ENCODE results near the gene TMED7.

The TMED7 gene

GRCh38 chr5:115626445-115626823, 598 bp upstream of the TMED7 start:
- no peak for DNase-seq (ENCODE audit: extremely low read depth, low read depth)
- TF ChIP-seq, protein P1, sequence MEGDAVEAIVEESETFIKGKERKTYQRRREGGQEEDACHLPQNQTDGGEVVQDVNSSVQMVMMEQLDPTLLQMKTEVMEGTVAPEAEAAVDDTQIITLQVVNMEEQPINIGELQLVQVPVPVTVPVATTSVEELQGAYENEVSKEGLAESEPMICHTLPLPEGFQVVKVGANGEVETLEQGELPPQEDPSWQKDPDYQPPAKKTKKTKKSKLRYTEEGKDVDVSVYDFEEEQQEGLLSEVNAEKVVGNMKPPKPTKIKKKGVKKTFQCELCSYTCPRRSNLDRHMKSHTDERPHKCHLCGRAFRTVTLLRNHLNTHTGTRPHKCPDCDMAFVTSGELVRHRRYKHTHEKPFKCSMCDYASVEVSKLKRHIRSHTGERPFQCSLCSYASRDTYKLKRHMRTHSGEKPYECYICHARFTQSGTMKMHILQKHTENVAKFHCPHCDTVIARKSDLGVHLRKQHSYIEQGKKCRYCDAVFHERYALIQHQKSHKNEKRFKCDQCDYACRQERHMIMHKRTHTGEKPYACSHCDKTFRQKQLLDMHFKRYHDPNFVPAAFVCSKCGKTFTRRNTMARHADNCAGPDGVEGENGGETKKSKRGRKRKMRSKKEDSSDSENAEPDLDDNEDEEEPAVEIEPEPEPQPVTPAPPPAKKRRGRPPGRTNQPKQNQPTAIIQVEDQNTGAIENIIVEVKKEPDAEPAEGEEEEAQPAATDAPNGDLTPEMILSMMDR (IDR thresholded peaks at IDR 0.05; ENCODE audit: low read depth, low read length) = no peak

DNA sequence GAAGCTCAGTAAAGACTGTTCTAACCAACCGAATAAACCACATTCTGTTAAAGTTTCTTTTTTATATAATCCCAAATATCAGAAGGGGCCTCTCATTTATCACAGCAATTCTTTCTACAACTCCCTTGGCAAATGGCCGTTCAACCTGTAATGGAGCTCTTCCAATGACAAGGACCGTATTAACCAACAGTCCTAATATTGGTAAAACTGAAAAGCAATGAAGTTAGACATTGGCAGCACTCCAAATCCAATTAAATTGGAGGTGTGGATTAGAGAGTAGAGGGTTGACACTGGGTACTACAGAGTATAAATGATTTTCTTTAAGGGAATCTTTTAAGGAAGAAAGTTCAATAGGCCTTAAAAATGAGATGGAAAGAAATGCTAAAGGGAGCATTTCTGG, 842 bp downstream of the TMED7 start:
- TF ChIP-seq, protein P1 (IDR thresholded peaks at IDR 0.05; ENCODE audit: low read depth, low read length) = no peak
- no peak for DNase-seq (ENCODE audit: extremely low read depth, low read depth)

DNA sequence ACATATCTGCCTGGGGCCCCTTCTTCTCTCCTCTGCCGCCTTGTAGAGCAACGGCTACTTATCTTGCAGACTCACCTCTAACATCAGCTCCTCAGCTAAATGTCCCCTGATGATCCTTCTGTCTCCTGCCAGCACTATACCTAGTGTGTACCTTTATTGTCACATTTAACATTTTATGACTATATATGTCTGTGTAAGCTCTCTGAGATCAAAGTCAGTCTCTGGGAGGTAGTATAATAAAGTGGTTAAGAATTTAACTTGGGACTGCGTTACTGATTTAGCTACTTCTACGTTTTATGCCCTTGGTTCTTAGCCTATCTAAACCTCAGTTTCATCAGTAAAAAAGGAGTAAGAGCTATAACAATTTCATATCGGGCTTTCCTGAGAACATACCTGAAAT, 2.2 kb downstream of the TMED7 start:
- TF ChIP-seq, protein P1 (IDR thresholded peaks at IDR 0.05; ENCODE audit: low read depth, low read length) = no peak
- DNase-seq (ENCODE audit: extremely low read depth, low read depth) = no peak

DNA sequence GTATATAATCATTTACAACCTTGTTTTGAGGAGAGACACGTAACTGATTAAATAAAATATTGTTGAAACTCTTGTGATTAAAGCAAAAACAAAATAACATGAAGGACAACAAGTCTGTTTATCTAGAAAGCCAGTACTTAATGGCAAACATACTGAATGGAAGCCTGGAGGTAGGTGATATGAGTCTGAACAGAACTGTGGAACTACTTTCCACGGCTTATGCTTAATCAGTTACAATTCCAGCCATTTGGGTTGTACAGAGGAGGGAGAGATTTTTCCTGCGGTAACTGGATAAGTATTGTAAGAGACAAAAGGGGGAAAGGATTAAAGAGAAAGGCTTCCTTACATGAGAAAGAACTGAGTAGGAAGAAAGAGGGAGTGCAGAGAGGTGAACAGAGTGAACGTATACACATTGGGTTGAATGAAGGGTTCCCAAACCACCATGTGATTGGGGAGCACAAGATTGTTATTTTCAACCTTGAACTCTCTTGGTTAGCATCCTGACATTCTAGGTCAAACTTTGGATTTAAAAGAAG, 4.4 kb downstream of the TMED7 start:
- no peak for DNase-seq (ENCODE audit: extremely low read depth, low read depth)
- TF ChIP-seq, protein P1 (IDR thresholded peaks at IDR 0.05; ENCODE audit: low read depth, low read length) = no peak

GRCh38 chr5:115616892-115617291, 8.9 kb downstream of the TMED7 start:
- TF ChIP-seq, protein P1 (IDR thresholded peaks at IDR 0.05; ENCODE audit: low read depth, low read length) = no peak

GRCh38 chr5:115616472-115616871, 9.4 kb downstream of the TMED7 start:
- no peak for DNase-seq (ENCODE audit: extremely low read depth, low read depth)
- TF ChIP-seq, protein P1 (IDR thresholded peaks at IDR 0.05; ENCODE audit: low read depth, low read length) = no peak

More at GRCh38 chr5:115616892-115617291, 8.9 kb downstream of the TMED7 start:
- no peak for DNase-seq (ENCODE audit: extremely low read depth, low read depth)

- DNase-seq (ENCODE audit: extremely low read depth, low read depth) = no peak
- TF ChIP-seq, protein P1 (IDR thresholded peaks at IDR 0.05; ENCODE audit: low read depth, low read length) = no peak
Measured at GRCh38 chr5:115611873-115612272, 14.0 kb downstream of the TMED7 start.

Measured in AG09319 (cell line).